Measurements from ENCODE around the gene CBLB. TPM values are rescaled to one million over a fixed set of nuclear protein-coding genes. Genes with fewer than 3 reads are reported as not detected.

CBLB gene
- total RNA-seq, 6 experiments from 2014 or later, result 9.4 to 21.4 (median 18.2) TPM

GRCh38 chr3:105679951-105680350 lies 188.9 kb downstream of the CBLB start:
- no peak overlapping the region for H3K4me3 ChIP-seq
- H3K27me3 ChIP-seq, result no peaks in the 10 kb centered on the region
- no peaks in the 10 kb centered on the region for H3K4me1 ChIP-seq
- 78% methylated on average over 2 of the region's 2 CpGs for WGBS (ENCODE audit: insufficient coverage, low coverage, low lambda C conversion rate, missing lambda C conversion rate)
- no peak for TF ChIP-seq POLR2A (IDR thresholded peaks at IDR 0.05)
- TF ChIP-seq CTCF (IDR thresholded peaks at IDR 0.05), result no peak
- H3K36me3 ChIP-seq, result peaks cover 0 to 12% (median 4%) of the 10 kb centered on the region in 4 donors
- no peak overlapping the region for H3K27ac ChIP-seq
- ATAC-seq (no peak), DNase-seq (no peak)
- intact Hi-C loops (cut with DNase I), result no loop called here
- H3K9me3 ChIP-seq, result no peaks in the 10 kb centered on the region

GRCh38 chr3:105678017-105678416 lies 190.8 kb downstream of the CBLB start:
- H3K9me3 ChIP-seq, result no peaks in the 10 kb centered on the region
- no peak overlapping the region for H3K27ac ChIP-seq
- peaks cover 0 to 12% (median 4%) of the 10 kb centered on the region in 4 donors for H3K36me3 ChIP-seq
- no peaks in the 10 kb centered on the region for H3K4me1 ChIP-seq
- DNase-seq (no peak), ATAC-seq (no peak)
- intact Hi-C loops (cut with DNase I), result no loop called here
- H3K27me3 ChIP-seq, result no peaks in the 10 kb centered on the region
- H3K4me3 ChIP-seq, result no peak overlapping the region
- no peak for TF ChIP-seq POLR2A (IDR thresholded peaks at IDR 0.05)
- no peak for TF ChIP-seq CTCF (IDR thresholded peaks at IDR 0.05)
- 72% methylated on average over 3 of the region's 3 CpGs for WGBS (ENCODE audit: insufficient coverage, low coverage, low lambda C conversion rate, missing lambda C conversion rate)

GRCh38 chr3:105676621-105677300 lies 192.1 kb downstream of the CBLB start:
- WGBS (ENCODE audit: insufficient coverage, low coverage, low lambda C conversion rate, missing lambda C conversion rate), result 60% methylated on average over 5 of the region's 5 CpGs
- intact Hi-C loops (cut with DNase I), result no loop called here

GRCh38 chr3:105674437-105675065 lies 194.3 kb downstream of the CBLB start:
- ATAC-seq, result no peak
- Histone ChIP-seq H3K4me3 (no peak overlapping the region), H3K27me3 (no peaks in the 10 kb centered on the region), H3K36me3 (peaks cover 0 to 6% (median 4%) of the 10 kb centered on the region in 4 donors), H3K4me1 (peaks cover 0 to 9% (median 0%) of the 10 kb centered on the region in 4 donors), H3K27ac (no peak overlapping the region), H3K9me3 (no peaks in the 10 kb centered on the region)
- no peak for DNase-seq
- intact Hi-C loops (cut with DNase I), result no loop called here
- no peak for TF ChIP-seq CTCF (IDR thresholded peaks at IDR 0.05)

More at GRCh38 chr3:105676621-105677300, 192.1 kb downstream of the CBLB start:
- Histone ChIP-seq H3K4me1 (peaks cover 0 to 2% (median 0%) of the 10 kb centered on the region in 4 donors), H3K27ac (no peak overlapping the region), H3K27me3 (no peaks in the 10 kb centered on the region), H3K9me3 (no peaks in the 10 kb centered on the region), H3K4me3 (no peak overlapping the region), H3K36me3 (peaks cover 0 to 12% (median 4%) of the 10 kb centered on the region in 4 donors)
- ATAC-seq (peak; percentile 62 to 91 (median 69)), DNase-seq (no peak)
- TF ChIP-seq POLR2A (IDR thresholded peaks at IDR 0.05), result no peak
- TF ChIP-seq CTCF (IDR thresholded peaks at IDR 0.05), result no peak

Measured in right lobe of liver (tissue), 6 donors.